ENCODE results near the gene NLGN2. TPM values are rescaled to one million over a fixed set of nuclear protein-coding genes. Genes with fewer than 3 reads are reported as not detected.
A peak's percentile ranks its signal among the peaks of the same experiment; 100 is the strongest.

NLGN2 gene
- total and polyA plus RNA-seq, 2 experiments from 2014 or later: 14.4 to 38.7 TPM

- no peaks in the 10 kb centered on the region; the same call in 1 of the 2 replicates for H3K36me3 ChIP-seq (ENCODE audit: insufficient read depth)
- ATAC-seq: no peak
- peaks cover 44% of the 10 kb centered on the region for H3K27me3 Mint-ChIP-seq (ENCODE audit: insufficient read depth, low read depth, poor library complexity)
Observed at GRCh38 chr17:7382901-7383300, 24.7 kb upstream of the NLGN2 start.

More at GRCh38 chr17:7382901-7383300, 24.7 kb upstream of the NLGN2 start:
- no peak overlapping the region for H3K27ac Mint-ChIP-seq
- peaks cover 21% of the 10 kb centered on the region for H3K4me1 Mint-ChIP-seq
- Histone ChIP-seq H3K4me1 (ENCODE audit: insufficient read depth) (peaks cover 17% of the 10 kb centered on the region), H3K9me2 (ENCODE audit: insufficient read depth) (no peaks in the 10 kb centered on the region), H3K27me3 (ENCODE audit: insufficient read depth) (peaks cover 42% of the 10 kb centered on the region), H3K79me2 (replicated peaks; ENCODE audit: insufficient read depth) (no peaks in the 10 kb centered on the region), H3F3A (replicated peaks; ENCODE audit: low read depth) (peaks cover 20% of the 10 kb centered on the region; the same call in 1 of the 2 replicates), H3K4me3 (no peak overlapping the region; the same call in 1 of the 2 replicates), H3K4me2 (no peak overlapping the region), H3K27ac (ENCODE audit: low read depth) (no peak overlapping the region), H4K20me1 (replicated peaks; ENCODE audit: insufficient read depth) (no peaks in the 10 kb centered on the region; the same call in 1 of the 2 replicates), H2AFZ (no peak overlapping the region)
- peaks cover 13% of the 10 kb centered on the region for H3K9me3 Mint-ChIP-seq
- DNase-seq (ENCODE audit: low spot score): no peak
- peak overlapping the region; percentile 23; the same call in 1 of the 3 replicates for H3K4me3 Mint-ChIP-seq
- H3K36me3 Mint-ChIP-seq (ENCODE audit: low read depth): peaks cover 7% of the 10 kb centered on the region; the same call in 2 of the 3 replicates
- TF ChIP-seq ETS1 (IDR thresholded peaks at IDR 0.05) (no peak), STAT1 (IDR thresholded peaks at IDR 0.05; ENCODE audit: unreplicated experiment) (no peak), REST (IDR thresholded peaks at IDR 0.05; ENCODE audit: unreplicated experiment) (no peak), NANOG (IDR thresholded peaks at IDR 0.05; ENCODE audit: borderline replicate concordance) (no peak), JUNB (IDR thresholded peaks at IDR 0.05; ENCODE audit: unreplicated experiment) (no peak), ZNF114 (CRISPR knock-in tag; IDR thresholded peaks at IDR 0.05) (no peak), CREB1 (CRISPR knock-in tag; IDR thresholded peaks at IDR 0.05; ENCODE audit: low read depth) (no peak), EZH2phosphoT487 (IDR thresholded peaks at IDR 0.05; ENCODE audit: unreplicated experiment) (no peak), POLR2AphosphoS5 (IDR thresholded peaks at IDR 0.05; ENCODE audit: low read depth) (no peak), CTCF (conservative IDR thresholded peaks at IDR 0.05; ENCODE audit: low read depth in 2 of 2) (no peak), EZH2 (IDR thresholded peaks at IDR 0.05; ENCODE audit: low read depth, unreplicated experiment) (no peak), ZNF462 (CRISPR knock-in tag; IDR thresholded peaks at IDR 0.05) (no peak), ZNF331 (CRISPR knock-in tag; IDR thresholded peaks at IDR 0.05; ENCODE audit: low read depth) (no peak)

Measured in GM23338 (cell line).